ENCODE results near the gene RFX4.

DNA sequence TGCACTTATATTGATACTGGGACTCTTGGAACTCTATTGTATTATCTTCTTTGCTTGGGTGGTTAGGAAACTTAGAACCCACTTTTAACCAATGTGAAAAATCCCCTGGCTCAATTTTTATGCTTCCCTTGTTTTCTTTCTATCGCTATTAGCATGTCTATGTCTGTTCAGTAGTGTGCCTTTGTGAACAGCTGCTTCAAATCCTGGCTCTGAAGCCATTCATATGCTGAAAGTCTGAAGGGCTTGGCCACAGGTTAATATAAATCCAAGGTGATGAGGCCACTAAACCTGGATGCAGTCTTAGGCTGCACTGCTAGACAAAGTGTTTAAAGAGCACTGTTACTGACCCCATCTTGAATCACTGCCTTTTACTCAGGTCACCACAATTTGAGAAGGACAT, 96.8 kb downstream of the RFX4 start:
- TF ChIP-seq, protein P1, sequence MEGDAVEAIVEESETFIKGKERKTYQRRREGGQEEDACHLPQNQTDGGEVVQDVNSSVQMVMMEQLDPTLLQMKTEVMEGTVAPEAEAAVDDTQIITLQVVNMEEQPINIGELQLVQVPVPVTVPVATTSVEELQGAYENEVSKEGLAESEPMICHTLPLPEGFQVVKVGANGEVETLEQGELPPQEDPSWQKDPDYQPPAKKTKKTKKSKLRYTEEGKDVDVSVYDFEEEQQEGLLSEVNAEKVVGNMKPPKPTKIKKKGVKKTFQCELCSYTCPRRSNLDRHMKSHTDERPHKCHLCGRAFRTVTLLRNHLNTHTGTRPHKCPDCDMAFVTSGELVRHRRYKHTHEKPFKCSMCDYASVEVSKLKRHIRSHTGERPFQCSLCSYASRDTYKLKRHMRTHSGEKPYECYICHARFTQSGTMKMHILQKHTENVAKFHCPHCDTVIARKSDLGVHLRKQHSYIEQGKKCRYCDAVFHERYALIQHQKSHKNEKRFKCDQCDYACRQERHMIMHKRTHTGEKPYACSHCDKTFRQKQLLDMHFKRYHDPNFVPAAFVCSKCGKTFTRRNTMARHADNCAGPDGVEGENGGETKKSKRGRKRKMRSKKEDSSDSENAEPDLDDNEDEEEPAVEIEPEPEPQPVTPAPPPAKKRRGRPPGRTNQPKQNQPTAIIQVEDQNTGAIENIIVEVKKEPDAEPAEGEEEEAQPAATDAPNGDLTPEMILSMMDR (IDR thresholded peaks at IDR 0.05): no peak
- no peak for TF ChIP-seq EZH2 (IDR thresholded peaks at IDR 0.05)

Measured in neural progenitor cell (in vitro differentiated cells).